Natural killer cell (primary cell): ENCODE measurements around the gene PPAN. TPM values are rescaled to one million over a fixed set of nuclear protein-coding genes. Genes with fewer than 3 reads are reported as not detected.

Experiments
- ATAC-seq, 3 donors: fragments of 150-1000 bp in 2 of 3; fragments of 200-7000 bp in 1 of 3; cut with Tn5 transposase; 1 replicate in 1 of 3; 2 replicates in 2 of 3; pipeline ENCODE4 v1.10.0; 2021; ENCODE audit warnings: mild to moderate bottlenecking in 2 of 3, moderate library complexity in 2 of 3
- DNase-seq, 2 donors: peaks; one replicate each; pipeline versions ENCODE4 v3.0.0 to v3.0.0-alpha.2; 2013 to 2021; ENCODE audit warnings: mixed read lengths in 1 of 2
- H3K27ac ChIP-seq: one replicate; pipeline ENCODE4 v1.5.1; 2013; ENCODE audit warnings: mild to moderate bottlenecking, low read length
- H3K27me3 ChIP-seq: one replicate; pipeline ENCODE4 v1.6.1; 2013; ENCODE audit warnings: low read length; ENCODE audit not compliant: control insufficient read depth, insufficient read depth
- H3K36me3 ChIP-seq: one replicate; pipeline ENCODE4 v1.6.1; 2013; ENCODE audit warnings: low read length; ENCODE audit not compliant: control insufficient read depth, insufficient read depth
- H3K4me1 ChIP-seq: one replicate; pipeline ENCODE4 v1.6.1; 2013; ENCODE audit warnings: low read length; ENCODE audit not compliant: control insufficient read depth, insufficient read depth
- H3K4me3 ChIP-seq: one replicate; pipeline ENCODE4 v1.5.1; 2013; ENCODE audit warnings: low read length
- H3K9me3 ChIP-seq: one replicate; pipeline ENCODE4 v1.6.1; 2013; ENCODE audit warnings: low read length; ENCODE audit not compliant: control insufficient read depth, insufficient read depth
- H3K27ac Mint-ChIP-seq, 2 donors: one replicate each; pipeline ENCODE4 v1.8.0; 2022; ENCODE audit warnings: mild to moderate bottlenecking in 2 of 2, mixed read lengths in 2 of 2, moderate library complexity in 1 of 2
- H3K27me3 Mint-ChIP-seq, 2 donors: one replicate each; pipeline ENCODE4 v1.8.0; 2022; ENCODE audit warnings: low read depth in 2 of 2, mixed read lengths in 2 of 2
- H3K36me3 Mint-ChIP-seq: one replicate; pipeline ENCODE4 v1.8.0; 2022; ENCODE audit warnings: mixed read lengths
- H3K4me1 Mint-ChIP-seq, 2 donors: one replicate each; pipeline ENCODE4 v1.8.0; 2022; ENCODE audit warnings: mixed read lengths in 2 of 2
- H3K4me3 Mint-ChIP-seq: one replicate; pipeline ENCODE4 v1.8.0; 2022; ENCODE audit warnings: mild to moderate bottlenecking, moderate library complexity, mixed read lengths
- H3K9me3 Mint-ChIP-seq, 2 donors: one replicate each; pipeline ENCODE4 v1.8.0; 2022; ENCODE audit warnings: mixed read lengths in 2 of 2
- WGBS: methylation state at CpG from one replicate; pipeline ENCODE4 v1.1.7; 2013; ENCODE audit warnings: missing lambda C conversion rate; ENCODE audit not compliant: insufficient coverage; 5-methylcytosine and 5-hydroxymethylcytosine counted together
- intact Hi-C: fragments of 100-400 bp; cut with micrococcal nuclease; formaldehyde crosslinking; loops from one replicate; pipeline ENCODE4 v1.14.2; 2022
- total RNA-seq, 4 donors: library from RNA; stranded (reverse); fragments of 120-200 nt in 1 of 4; gene quantifications; one replicate each; pipeline versions ENCODE4 v1.2.3 to v1.2.4, GENCODE V29; 2013 to 2022
- TF ChIP-seq, protein P1 (sequence below): fragments of 200-600 bp; IDR thresholded peaks from one replicate; pipeline ENCODE4 v1.8.0; 2022; ENCODE audit warnings: antibody characterized with exemption

PPAN gene
- total RNA-seq, 3 donors from 2014 or later (not counting 1 experiment from before 2014, with no cell fraction given), result 60.0 to 72.2 (median 69.2) TPM

DNA sequence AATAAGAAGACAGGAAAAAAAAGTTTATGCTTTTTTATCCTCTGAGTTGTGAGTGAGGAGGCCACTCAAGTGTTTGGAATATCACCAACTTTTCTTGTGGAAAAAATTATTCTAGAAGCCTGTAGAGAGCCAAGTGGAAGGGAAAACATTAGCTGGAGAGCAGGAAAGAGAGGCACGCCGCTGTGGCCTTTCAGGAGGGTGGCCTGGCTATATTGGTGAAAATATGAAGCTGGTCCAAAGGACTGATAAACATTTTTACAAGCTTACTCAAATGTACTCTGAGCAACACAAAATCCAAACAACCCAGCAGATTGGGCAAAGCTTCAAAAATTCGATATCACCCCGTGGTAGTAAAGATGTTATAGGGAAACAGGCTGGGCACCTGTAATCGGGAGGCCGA lies 15.9 kb downstream of the PPAN start:
- intact Hi-C loops, result no loop called here
- Histone ChIP-seq H3K9me3 (no peaks in the 10 kb centered on the region), H3K4me3 (no peak overlapping the region), H3K36me3 (peaks cover 12% of the 10 kb centered on the region), H3K27me3 (no peaks in the 10 kb centered on the region), H3K27ac (no peak overlapping the region), H3K4me1 (peaks cover 33% of the 10 kb centered on the region)
- Mint-ChIP-seq H3K27ac (no peak overlapping the region), H3K36me3 (no peaks in the 10 kb centered on the region), H3K4me1 (peaks cover 5 to 16% of the 10 kb centered on the region in 2 donors), H3K27me3 (no peaks in the 10 kb centered on the region), H3K9me3 (no peaks in the 10 kb centered on the region), H3K4me3 (no peak overlapping the region)
- TF ChIP-seq, protein P1, sequence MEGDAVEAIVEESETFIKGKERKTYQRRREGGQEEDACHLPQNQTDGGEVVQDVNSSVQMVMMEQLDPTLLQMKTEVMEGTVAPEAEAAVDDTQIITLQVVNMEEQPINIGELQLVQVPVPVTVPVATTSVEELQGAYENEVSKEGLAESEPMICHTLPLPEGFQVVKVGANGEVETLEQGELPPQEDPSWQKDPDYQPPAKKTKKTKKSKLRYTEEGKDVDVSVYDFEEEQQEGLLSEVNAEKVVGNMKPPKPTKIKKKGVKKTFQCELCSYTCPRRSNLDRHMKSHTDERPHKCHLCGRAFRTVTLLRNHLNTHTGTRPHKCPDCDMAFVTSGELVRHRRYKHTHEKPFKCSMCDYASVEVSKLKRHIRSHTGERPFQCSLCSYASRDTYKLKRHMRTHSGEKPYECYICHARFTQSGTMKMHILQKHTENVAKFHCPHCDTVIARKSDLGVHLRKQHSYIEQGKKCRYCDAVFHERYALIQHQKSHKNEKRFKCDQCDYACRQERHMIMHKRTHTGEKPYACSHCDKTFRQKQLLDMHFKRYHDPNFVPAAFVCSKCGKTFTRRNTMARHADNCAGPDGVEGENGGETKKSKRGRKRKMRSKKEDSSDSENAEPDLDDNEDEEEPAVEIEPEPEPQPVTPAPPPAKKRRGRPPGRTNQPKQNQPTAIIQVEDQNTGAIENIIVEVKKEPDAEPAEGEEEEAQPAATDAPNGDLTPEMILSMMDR, result no peak
- WGBS, result 91% methylated on average over 6 of the region's 6 CpGs
- ATAC-seq, result no peak
- no peak for DNase-seq

DNA sequence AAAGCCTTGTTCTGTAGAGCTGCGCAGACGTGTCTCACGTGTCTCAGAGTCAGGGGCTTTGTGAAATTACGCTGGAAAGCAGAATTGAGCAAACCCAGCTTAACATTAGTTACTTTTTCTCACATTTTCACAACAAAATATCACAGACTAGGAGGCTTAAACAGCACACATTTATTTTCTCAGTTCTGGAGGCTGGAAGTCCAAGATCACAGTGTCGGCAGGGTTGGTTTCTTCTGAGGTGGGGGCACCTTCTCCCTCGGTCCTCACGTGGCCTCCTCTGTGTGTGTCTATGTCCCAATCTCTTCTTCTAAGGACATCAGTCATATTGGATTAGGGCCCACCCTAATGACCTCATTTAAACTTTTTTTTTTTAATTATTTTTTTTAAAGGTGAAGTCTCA lies 18.3 kb downstream of the PPAN start:
- no peaks in the 10 kb centered on the region for H3K9me3 ChIP-seq
- TF ChIP-seq, protein P1, result no peak
- H3K27me3 Mint-ChIP-seq, result no peaks in the 10 kb centered on the region
- no peaks in the 10 kb centered on the region for H3K9me3 Mint-ChIP-seq
- H3K36me3 ChIP-seq, result peaks cover 6% of the 10 kb centered on the region
- H3K27ac Mint-ChIP-seq, result peak overlapping the region in 1 of 2 donors; percentile 60
- DNase-seq (no peak), ATAC-seq (no peak)
- H3K27ac ChIP-seq, result no peak overlapping the region
- H3K4me3 ChIP-seq, result no peak overlapping the region
- no peaks in the 10 kb centered on the region for H3K36me3 Mint-ChIP-seq
- peaks cover 10% of the 10 kb centered on the region for H3K4me1 ChIP-seq
- no peak overlapping the region for H3K4me3 Mint-ChIP-seq
- peaks cover 0 to 6% of the 10 kb centered on the region in 2 donors for H3K4me1 Mint-ChIP-seq
- no peaks in the 10 kb centered on the region for H3K27me3 ChIP-seq
- 97% methylated on average over 7 of the region's 7 CpGs for WGBS
- intact Hi-C loops, result no loop called here

DNA sequence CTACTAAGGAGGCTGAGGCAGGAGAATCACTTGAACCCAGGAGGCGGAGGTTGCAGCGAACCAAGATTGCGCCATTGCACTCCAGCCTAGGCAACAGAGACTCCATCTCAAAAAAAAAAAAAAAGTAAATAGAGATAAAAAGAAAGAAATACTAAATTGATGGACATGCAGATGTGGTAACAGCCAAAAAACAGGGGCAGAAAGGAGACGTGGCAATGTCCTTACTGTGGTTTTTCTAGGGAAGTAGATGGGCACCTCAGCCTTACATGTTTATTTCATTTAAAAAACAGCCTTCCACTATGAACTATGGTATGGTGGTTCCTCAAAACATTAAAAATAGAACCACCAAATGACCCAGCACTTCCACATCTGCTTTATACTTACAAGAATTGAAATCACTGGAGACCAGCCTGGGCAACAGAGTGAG lies 20.1 kb downstream of the PPAN start:
- Histone ChIP-seq H3K9me3 (no peaks in the 10 kb centered on the region), H3K4me3 (no peak overlapping the region), H3K36me3 (peaks cover 17% of the 10 kb centered on the region), H3K27ac (no peak overlapping the region), H3K4me1 (peaks cover 6% of the 10 kb centered on the region), H3K27me3 (no peaks in the 10 kb centered on the region)
- H3K27ac Mint-ChIP-seq, result no peak overlapping the region
- H3K27me3 Mint-ChIP-seq, result no peaks in the 10 kb centered on the region
- WGBS, result 14% methylated on average over 1 of the region's 4 CpGs
- intact Hi-C loops, result no loop called here
- DNase-seq (no peak), ATAC-seq (no peak)
- no peaks in the 10 kb centered on the region for H3K36me3 Mint-ChIP-seq
- TF ChIP-seq, protein P1, result no peak
- no peaks in the 10 kb centered on the region for H3K4me1 Mint-ChIP-seq
- H3K4me3 Mint-ChIP-seq, result no peak overlapping the region
- H3K9me3 Mint-ChIP-seq, result no peaks in the 10 kb centered on the region

DNA sequence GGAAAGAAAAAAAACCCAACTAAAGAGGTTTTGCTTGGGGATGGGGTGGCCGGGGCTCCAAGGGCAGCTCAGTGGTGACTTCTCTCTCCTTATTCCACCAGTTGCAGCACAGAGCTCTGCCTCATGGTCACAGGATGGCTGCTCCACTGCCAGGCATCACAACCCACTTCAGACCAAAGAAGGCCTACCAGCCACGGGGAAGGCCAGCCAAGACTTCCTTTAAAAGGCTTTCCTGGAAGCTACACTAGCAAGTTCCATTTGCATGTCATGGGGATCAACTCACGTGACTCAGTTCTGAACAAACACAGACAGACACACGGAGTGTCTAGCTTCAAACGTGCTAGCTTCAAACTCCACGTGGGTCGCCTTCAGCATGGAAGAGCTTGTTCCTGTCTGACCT lies 26.7 kb downstream of the PPAN start:
- no peaks in the 10 kb centered on the region for H3K36me3 Mint-ChIP-seq
- TF ChIP-seq, protein P1, result no peak
- Histone ChIP-seq H3K27ac (no peak overlapping the region), H3K9me3 (no peaks in the 10 kb centered on the region), H3K27me3 (no peaks in the 10 kb centered on the region), H3K4me3 (no peak overlapping the region), H3K36me3 (peaks cover 65% of the 10 kb centered on the region), H3K4me1 (no peaks in the 10 kb centered on the region)
- intact Hi-C loops, result no loop called here
- no peak overlapping the region for H3K4me3 Mint-ChIP-seq
- no peaks in the 10 kb centered on the region for H3K27me3 Mint-ChIP-seq
- no peak for DNase-seq
- peak overlapping the region; percentile 57 to 69 for H3K27ac Mint-ChIP-seq
- no peaks in the 10 kb centered on the region for H3K9me3 Mint-ChIP-seq
- WGBS, result 92% methylated on average over 7 of the region's 7 CpGs
- no peaks in the 10 kb centered on the region for H3K4me1 Mint-ChIP-seq
- ATAC-seq, result no peak
